Dedifferentiated amniotic fluid mesenchymal stem cell (primary cell): ENCODE results near the gene FAM83G.
"Not testable (repeated sequence)": the region's sequence is repeated elsewhere in the genome, so short reads cannot be mapped to it uniquely, and the experiment has no call there.

Source experiments
- DNase-seq: peaks from one replicate; pipeline ENCODE4 v3.0.0-alpha.2; 2016; ENCODE audit errors: extremely low spot score

Gene FAM83G

GRCh38 chr17:18951941-18952842 is 52.4 kb downstream of the FAM83G start, which contains the start of gene SLC5A10:
TSS of gene SLC5A10 (plus strand) at chr17:18952165. CDS start at chr17:18952206, 41 bp downstream.
- no peak for DNase-seq

- no peak for DNase-seq
Measured at GRCh38 chr17:18950944-18951905, 53.3 kb downstream of the FAM83G start.

- DNase-seq: no peak
Measured at GRCh38 chr17:18950346-18950745, 54.2 kb downstream of the FAM83G start.

DNA sequence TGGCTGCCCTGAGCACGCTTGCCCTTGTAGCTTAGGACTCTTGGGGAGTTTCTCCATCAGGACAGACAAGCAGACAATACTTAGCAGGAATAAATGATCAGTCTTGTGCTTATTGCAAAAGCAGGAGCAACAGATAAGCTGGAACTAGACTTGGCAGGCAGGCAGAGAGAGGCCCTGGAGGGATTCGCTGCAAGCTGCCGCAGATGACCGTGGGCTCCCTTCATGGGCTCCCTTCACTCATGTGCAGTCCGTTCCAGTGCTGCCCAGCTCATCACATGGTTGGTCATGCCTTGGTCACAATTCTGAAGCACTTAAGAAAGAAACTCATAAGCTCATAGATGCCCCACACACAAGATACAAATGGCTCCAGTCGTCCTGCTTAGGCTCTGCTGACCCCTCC is 55.0 kb downstream of the FAM83G start:
- no peak for DNase-seq

- DNase-seq: no peak
Measured at GRCh38 chr17:18948476-18949006, 56.0 kb downstream of the FAM83G start.

GRCh38 chr17:18947866-18948265 is 56.7 kb downstream of the FAM83G start:
- no peak for DNase-seq

DNA sequence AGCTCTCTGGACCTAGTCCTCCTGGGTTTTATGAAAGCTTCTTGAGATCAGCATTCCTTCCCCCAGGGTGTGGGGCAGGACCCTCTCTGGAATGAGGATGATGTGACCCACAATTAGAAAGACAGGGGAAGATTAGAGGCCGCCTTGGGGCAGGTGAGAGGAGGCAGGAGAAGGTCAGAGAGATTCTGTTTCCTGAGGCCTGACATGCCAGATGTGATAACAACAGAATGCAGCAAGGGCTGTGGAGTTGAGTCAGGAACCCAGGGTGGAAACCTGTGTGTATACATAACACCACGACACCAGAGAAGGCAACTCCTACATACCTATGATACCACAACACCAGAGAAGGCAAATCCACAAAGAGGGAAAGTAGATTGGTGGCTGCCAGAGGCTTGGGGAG is 58.0 kb downstream of the FAM83G start:
- DNase-seq: no peak

- no peak for DNase-seq
Measured at GRCh38 chr17:18944646-18945045, 59.9 kb downstream of the FAM83G start.

DNA sequence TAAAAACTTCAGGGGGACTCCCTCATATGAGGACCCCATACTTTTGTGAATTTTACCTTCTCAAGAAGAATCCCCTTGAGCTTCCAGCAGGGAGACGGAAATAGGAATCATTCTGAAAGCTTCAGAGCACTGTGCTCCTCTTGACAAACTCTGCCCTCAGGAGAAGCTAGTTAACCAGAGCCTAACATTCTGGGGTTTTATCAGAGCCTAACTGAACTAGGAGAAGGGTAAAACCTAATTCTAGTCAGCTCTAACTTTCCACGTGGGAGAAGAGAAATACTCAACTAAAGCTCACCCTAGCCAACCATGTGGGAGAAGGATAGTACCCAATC is 65.9 kb downstream of the FAM83G start:
- DNase-seq: no peak

DNA sequence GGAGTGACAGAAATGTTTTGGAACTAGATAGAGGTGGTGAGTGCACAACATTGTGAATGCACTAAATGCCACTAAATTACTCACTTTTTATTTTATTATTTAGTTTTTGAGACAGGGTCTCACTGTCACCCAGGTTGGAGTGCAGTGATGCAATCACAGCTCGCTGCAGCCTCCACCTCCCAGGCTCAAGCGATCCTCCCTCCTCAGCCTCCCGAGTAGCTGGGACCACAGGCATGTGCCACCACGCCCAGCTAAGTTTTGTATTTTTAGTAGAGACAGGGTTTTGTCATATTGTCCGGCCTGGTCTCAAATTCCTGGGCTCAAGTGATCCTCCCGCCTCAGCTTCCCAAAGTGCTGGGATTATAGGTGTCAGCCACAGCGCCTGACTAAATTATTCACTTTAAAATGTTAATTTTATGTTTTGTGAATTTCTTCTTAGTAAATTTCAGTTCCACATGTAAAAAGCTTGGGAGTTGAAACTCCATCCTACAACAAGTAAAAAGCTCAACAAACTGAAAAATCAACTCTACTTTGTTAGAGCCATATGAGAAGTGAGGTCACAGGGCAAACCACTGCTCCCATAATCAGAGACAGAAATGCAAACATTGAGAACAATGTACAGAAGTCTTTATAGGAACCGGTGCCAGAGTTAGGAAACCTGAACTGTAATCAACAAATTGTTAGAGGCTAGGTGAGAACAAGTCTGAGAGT is 66.4 kb downstream of the FAM83G start:
- no peak for DNase-seq

DNA sequence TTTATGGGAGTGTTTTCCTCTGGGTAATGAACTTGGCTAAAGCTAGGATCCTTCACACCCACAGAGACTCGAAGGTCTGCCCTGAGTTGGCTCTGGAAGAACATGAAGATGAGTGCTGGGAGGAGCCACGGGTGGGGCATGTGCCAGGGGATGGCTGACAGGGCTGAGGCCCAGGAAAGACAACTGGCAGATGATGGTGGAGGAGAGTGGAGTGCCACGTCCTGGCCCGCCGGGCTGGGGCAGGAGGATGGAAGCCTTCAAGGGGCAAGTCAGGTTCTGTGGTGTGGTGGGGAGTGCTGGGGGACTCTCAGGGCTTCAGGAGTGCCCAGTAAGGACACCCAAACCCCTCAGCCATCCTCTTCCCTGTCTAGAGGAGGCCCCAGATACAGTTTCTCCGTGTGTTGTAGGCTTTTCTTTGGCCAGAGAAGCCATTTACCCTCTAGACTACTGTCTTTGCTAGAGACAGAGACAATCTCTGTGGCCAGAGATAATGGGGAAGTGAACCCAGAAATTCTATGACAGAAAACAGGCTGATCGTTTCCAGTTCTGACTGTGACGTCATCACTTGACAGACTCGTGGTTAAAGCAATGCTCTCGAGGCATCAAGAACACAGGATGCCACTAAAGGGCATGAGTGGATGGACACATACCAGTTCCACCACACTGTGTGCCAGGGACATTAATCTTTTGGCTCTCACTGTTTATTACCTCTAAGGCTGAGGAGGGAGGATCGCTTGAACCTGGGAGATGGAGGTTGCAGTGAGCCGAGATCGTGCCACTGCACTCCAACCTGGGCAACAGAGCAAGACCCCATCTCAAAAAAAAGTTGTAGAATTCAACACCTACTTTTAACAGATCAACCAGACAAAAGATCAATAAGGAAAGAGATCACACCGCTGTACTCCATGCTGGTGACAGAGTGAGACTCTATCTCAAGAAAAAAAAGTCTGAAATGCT is 71.2 kb downstream of the FAM83G start:
- DNase-seq: no peak

- DNase-seq: no peak
Measured at GRCh38 chr17:18932360-18933055, 72.1 kb downstream of the FAM83G start.

GRCh38 chr17:18928628-18929125 is 75.9 kb downstream of the FAM83G start:
- no peak for DNase-seq

- DNase-seq: no peak
Measured at GRCh38 chr17:18925187-18925586, 79.4 kb downstream of the FAM83G start.

DNA sequence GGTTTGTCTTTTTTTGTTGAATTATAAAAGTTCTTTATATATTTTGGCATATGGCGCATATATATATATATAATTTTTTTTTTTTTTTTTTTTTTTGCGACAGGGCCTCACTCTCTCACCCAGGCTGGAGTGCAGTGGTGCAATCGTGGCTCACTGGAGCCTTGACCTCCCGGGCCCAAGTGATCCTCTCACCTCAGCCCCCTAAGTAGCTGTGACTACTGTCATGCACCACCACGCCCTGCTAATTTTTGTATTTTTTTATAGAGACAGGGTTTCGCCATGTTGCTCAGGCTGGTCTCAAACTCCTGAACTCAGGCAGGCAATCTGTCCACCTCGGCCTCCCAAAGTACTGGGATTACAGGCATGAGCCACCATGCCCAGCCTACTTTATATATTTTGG is 82.0 kb downstream of the FAM83G start:
- DNase-seq: not testable (repeated sequence)

- DNase-seq: no peak
Measured at GRCh38 chr17:18921912-18922451, 82.6 kb downstream of the FAM83G start.

DNA sequence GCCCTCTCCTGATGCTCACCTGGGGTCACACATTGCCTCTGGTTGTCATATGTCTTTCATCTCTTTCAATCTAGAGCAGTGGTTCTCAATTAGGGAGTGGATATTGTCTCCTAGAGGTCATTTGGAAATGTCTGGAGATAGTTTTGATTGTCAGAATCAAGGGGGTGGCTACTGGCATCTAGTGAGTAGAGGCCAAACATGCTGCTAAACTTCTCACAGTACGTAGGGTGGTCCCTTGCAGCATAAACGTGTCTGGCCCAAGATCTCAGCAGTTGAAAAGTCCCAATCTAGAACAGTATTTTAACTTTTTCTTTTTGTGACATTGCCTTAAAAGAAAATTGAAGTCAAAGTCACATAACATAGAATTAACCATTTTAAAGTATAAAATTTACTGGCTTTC is 83.1 kb downstream of the FAM83G start:
- no peak for DNase-seq

DNA sequence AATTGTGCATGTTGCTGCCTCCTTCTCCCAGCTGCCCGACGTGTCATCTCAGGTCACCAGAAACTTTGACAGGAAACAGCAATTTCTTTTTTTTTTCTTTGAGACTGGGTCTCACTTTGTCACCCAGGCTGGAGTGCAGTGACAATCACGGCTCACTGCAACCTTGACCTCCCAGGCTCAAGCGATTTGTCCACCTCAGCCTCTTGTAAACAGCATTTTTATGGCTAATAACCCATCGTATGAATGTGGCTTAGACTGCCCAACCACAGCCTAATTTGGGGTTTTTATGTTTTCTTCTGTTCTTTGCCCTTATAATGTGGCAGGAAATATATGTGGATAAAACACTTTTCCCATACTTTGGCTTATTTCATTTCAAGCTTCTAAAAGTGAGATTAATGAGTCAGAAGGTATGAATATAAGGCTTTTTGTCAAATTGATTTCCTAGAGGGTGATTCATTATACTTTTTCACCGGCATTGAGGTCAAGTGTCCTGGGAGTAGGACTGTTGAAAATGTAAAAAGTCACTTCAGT is 83.6 kb downstream of the FAM83G start:
- no peak for DNase-seq

DNA sequence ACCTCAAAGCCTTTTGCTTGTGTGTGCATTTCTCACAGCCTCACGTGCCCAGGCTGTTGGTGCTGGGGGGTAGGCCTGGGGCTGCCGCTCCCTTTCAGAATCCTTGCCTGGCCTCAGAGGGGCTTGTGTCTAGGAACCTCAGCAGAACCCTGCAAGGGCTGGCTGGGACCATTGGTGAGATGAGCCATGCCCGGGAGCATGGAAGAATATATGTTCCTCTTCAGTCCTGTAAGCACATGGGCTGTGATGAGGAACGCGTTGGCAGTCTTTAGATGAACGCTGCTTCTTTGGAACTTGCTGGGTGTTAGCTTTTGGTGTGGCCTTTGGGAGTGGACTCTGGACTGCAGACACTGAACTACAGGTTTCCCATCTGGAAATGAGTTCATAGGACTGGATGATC is 84.6 kb downstream of the FAM83G start:
- DNase-seq: no peak
